T-helper 1 cell treated with Interleukin-12 subunit alpha and Interleukin-12 subunit beta and Interleukin-4 antibody, amounts not matched to agents 30 μg/mL and 1 μg/mL, for 36 hours (primary cell): ENCODE measurements around the gene TBC1D8.
"Not testable (repeated sequence)": the region's sequence is repeated elsewhere in the genome, so short reads cannot be mapped to it uniquely, and the experiment has no call there.

Experiments used
- H3K27ac Mint-ChIP-seq: one replicate; pipeline ENCODE4 v1.8.0; 2021; ENCODE audit warnings: mild to moderate bottlenecking, mixed read lengths
- H3K27me3 Mint-ChIP-seq: one replicate; pipeline ENCODE4 v1.8.0; 2021; ENCODE audit warnings: low read depth, mixed read lengths
- H3K36me3 Mint-ChIP-seq: one replicate; pipeline ENCODE4 v1.8.0; 2021; ENCODE audit warnings: low read depth, mixed read lengths
- H3K4me1 Mint-ChIP-seq: one replicate; pipeline ENCODE4 v1.8.0; 2021; ENCODE audit warnings: low read depth, mixed read lengths
- H3K4me3 Mint-ChIP-seq: one replicate; pipeline ENCODE4 v1.8.0; 2021; ENCODE audit warnings: mild to moderate bottlenecking, moderate library complexity, mixed read lengths
- H3K9me3 Mint-ChIP-seq: one replicate; pipeline ENCODE4 v1.8.0; 2021; ENCODE audit warnings: mixed read lengths

TBC1D8 gene

DNA sequence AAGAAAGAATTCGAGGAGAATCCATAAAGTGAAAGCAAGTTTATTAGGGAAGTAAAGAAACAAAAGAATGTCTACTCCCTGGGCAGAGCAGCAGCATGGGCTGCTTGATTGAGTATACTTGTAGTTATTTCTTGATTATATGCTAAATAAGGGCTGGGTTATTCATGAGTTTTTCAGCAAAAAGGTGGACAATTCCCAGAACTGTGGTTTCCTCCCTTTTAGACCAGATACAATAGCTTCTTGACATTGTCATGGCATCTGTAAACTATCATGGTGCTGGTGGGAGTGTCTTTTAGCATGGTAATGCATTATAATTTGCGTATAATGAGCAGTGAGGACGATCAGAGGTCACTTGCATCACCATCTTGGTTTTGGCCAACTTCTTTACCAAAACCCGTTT lies 25.6 kb upstream of the TBC1D8 start:
- Mint-ChIP-seq H3K27ac (no peak overlapping the region), H3K27me3 (no peaks in the 10 kb centered on the region), H3K9me3 (peaks cover 11% of the 10 kb centered on the region), H3K36me3 (no peaks in the 10 kb centered on the region), H3K4me1 (peaks cover 9% of the 10 kb centered on the region), H3K4me3 (no peak overlapping the region)

DNA sequence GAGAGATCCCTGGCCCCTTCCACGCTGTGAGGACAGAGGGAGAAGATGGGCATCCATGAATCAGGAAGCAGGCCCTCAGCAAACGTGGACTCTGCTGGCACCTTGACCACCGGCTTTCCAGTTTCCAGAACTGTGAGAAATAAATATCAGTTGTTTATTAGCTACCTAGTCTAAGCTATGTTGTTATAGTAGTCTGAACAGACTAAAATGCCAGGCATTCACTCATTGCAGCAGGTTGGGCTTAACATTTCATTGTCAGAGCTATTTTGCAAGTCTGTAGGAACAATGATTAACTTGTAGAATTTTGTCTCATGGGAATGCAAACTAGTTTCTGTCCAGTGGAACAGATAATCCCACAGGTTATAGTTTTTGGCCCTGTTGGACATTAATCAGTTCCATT lies 24.8 kb upstream of the TBC1D8 start:
- no peak overlapping the region for H3K4me3 Mint-ChIP-seq
- no peaks in the 10 kb centered on the region for H3K36me3 Mint-ChIP-seq
- H3K9me3 Mint-ChIP-seq = peaks cover 13% of the 10 kb centered on the region
- no peaks in the 10 kb centered on the region for H3K27me3 Mint-ChIP-seq
- H3K4me1 Mint-ChIP-seq = peaks cover 9% of the 10 kb centered on the region
- no peak overlapping the region for H3K27ac Mint-ChIP-seq

DNA sequence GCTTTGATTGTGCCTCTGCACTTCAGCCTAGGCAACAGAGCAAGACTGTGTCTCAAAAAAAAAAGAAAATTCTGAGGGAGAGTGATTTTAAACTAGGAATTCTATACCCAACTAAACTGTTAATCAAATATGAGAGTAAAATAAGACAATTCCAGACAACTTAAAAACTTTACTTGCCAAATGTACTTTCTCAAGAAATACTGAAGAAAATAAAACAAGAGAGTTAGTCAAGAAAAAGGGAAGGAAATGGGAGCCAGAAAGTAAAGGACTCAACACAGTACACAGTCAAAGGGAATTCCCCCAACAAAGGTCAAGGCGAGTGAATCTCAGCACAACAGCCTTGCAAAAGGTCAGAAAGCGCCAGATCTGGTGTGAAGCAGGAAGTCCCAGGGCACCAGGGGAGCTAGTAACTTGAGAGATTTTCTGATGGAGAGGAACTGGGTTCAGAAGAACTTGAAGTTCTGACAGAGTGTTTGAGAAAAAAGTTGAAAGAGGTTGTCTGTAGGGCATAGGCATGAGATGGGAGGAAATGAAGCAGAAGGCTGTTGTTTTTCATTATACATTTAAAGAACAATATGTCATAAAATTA lies 22.6 kb upstream of the TBC1D8 start:
- Mint-ChIP-seq H3K27ac (peak overlapping the region; percentile 62), H3K4me3 (no peak overlapping the region), H3K9me3 (peaks cover 28% of the 10 kb centered on the region), H3K36me3 (no peaks in the 10 kb centered on the region), H3K4me1 (peaks cover 9% of the 10 kb centered on the region), H3K27me3 (no peaks in the 10 kb centered on the region)

DNA sequence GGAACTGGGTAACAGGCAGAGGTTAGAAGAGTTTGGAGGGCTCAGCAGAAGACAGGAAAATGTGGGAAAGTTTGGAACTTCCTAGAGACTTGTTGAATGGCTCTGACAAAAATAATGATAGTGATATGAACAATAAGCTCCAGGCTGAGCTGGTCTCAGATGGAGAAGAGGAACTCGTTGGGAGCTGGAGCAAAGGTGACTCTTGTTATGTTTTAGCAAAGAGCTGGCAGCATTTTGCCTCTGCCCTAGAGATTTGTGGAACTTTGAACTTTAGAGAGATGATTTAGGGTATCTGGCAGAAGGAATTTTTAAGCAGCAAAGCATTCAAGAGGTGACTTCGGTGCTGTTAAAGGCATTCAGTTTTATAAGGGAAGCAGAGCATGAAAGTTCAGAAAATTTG lies 18.6 kb upstream of the TBC1D8 start:
- H3K36me3 Mint-ChIP-seq, H3K4me3 Mint-ChIP-seq, H3K27me3 Mint-ChIP-seq, H3K27ac Mint-ChIP-seq: not testable (repeated sequence)
- Mint-ChIP-seq H3K9me3 (peaks cover 38% of the 10 kb centered on the region), H3K4me1 (peaks cover 13% of the 10 kb centered on the region)

DNA sequence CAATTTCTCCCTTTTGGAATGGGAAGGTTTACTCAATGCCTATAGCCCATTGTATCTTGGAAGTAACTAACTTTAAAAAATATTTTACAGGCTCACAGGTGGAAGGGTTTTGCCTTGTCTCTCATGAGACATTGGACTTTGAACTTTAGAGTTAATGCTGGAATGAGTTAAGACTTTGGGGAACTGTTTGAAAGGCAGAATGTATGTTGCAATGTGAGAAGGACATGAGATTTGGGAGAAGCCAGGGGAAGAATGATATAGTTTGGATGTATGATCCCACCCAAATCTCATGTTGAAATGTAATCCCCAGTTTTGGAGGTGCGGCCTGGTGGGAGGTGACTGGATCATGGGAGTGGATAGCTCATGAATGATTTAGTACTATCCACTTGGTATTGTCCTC lies 17.5 kb upstream of the TBC1D8 start:
- peaks cover 9% of the 10 kb centered on the region for H3K4me1 Mint-ChIP-seq
- no peaks in the 10 kb centered on the region for H3K27me3 Mint-ChIP-seq
- H3K9me3 Mint-ChIP-seq = peaks cover 36% of the 10 kb centered on the region
- H3K36me3 Mint-ChIP-seq = peaks cover 3% of the 10 kb centered on the region
- H3K27ac Mint-ChIP-seq = no peak overlapping the region
- no peak overlapping the region for H3K4me3 Mint-ChIP-seq

DNA sequence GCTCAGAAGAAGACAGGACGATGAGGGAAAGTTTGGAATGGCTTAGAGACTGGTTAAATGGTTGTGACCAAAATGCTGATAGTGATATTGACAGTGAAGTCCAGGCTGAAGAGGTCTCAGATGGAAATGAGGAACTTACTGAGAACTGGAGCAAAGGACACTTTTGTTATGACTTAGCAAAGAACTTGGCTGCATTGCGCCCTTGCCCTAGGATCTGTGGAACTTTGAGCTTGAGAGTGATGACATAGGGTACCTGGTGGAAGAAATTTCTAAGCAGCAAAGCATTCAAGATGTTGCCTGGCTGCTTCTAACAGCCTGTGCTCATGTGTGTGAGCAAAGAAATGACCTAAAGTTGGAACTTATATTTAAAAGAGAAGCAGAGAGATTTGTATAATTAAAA lies 16.4 kb upstream of the TBC1D8 start:
- H3K27ac Mint-ChIP-seq, H3K36me3 Mint-ChIP-seq, H3K4me1 Mint-ChIP-seq, H3K27me3 Mint-ChIP-seq, H3K4me3 Mint-ChIP-seq: not testable (repeated sequence)
- peaks cover 32% of the 10 kb centered on the region for H3K9me3 Mint-ChIP-seq

DNA sequence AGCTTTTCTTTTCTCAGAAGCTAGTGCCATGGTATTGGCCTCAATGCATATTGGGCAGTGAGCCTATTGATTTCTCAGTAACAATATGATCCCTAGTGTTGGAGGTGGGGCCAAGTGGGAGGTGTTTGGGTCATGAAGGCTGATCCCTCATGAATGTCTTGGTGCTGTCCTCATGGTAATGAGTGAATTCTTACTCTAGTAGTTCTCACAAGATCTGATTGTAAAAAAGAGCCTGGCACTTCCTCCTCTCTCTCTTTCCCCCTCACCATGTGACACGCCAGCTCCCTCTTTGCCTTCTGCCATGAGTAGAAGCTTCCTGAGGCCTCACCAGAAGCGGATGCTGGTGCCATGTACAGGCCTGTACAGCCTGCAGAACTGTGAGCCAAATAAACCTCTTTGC lies 12.8 kb upstream of the TBC1D8 start:
- H3K27me3 Mint-ChIP-seq = peaks cover 4% of the 10 kb centered on the region
- H3K4me1 Mint-ChIP-seq = peaks cover 3% of the 10 kb centered on the region
- no peak overlapping the region for H3K27ac Mint-ChIP-seq
- peaks cover 3% of the 10 kb centered on the region for H3K36me3 Mint-ChIP-seq
- H3K9me3 Mint-ChIP-seq = peaks cover 12% of the 10 kb centered on the region
- H3K4me3 Mint-ChIP-seq = no peak overlapping the region

DNA sequence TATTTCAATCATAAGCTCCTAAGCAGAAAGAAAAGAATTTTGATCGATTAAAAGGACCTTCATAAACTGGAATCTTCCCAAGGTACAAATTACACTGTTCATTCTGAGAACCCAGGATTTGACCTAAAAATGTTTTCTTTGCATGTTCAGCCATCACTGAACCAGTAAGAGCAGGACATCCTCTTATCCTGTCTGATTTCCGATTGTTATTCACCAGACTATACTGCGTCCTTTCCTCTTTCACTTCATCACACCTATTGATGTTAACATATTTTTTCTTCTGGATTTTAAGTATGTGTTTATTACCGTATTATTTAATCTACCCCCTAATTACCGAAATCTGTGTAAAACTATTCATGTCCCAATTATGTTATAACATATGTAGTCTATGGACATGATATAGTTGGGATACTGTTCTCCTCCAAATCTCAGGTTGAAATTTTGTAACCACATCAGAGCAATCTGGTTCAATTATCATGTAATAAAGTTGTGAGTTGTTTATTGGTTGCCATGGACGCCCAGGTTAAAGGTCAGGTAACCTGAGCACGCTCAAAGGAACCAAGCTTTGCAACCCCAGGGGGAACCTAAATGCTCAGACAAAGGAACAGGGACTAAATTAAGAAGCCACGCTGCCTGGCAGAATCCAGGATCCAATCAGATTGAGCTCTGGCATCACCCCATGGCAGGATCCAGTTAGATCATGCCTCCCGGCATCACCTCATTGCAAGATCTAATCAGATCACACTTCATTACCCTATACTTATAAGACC lies 11.6 kb upstream of the TBC1D8 start:
- Mint-ChIP-seq H3K27ac (no peak overlapping the region), H3K27me3 (peaks cover 4% of the 10 kb centered on the region), H3K4me1 (peaks cover 3% of the 10 kb centered on the region), H3K9me3 (peaks cover 3% of the 10 kb centered on the region), H3K36me3 (peaks cover 3% of the 10 kb centered on the region), H3K4me3 (no peak overlapping the region)

DNA sequence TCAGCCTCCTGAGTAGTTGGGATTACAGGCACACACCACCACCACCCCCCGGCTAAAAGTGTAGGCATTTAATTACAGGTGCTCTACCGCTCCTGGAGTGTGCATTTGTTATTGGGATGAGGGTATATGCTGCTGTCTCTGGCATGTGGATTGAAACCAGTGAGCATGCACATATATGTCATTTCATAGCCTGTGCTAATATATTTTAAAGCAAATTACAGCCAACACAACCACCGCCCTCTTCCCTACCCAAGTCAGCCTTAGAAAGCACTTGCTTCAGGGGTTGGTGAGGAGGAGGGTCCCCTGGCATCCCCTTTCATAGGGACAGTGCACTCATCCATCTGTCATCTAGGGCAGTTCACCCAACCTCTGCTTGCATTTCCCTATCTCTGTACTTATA lies 10.5 kb upstream of the TBC1D8 start:
- Mint-ChIP-seq H3K27me3 (peaks cover 4% of the 10 kb centered on the region), H3K4me1 (peaks cover 3% of the 10 kb centered on the region), H3K4me3 (no peak overlapping the region), H3K9me3 (no peaks in the 10 kb centered on the region), H3K27ac (no peak overlapping the region), H3K36me3 (no peaks in the 10 kb centered on the region)

DNA sequence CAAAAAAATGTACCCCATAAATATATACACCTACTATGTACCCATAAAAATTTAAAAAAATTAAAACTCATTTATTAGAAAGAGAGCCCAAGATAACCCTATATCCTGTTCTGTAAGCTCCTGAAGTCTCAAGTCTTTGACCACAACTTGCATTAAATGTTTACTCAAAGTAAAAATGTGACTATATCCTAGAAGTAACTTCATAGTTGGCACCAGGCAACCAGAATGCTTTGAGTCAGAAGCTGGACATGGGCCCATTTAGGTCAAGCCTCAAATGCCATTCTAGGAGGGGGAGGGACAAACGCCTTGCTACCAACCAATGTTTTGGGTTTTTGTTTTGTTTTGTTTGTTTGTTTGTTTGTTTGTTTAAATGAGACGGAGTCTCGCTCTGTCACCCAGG lies 9.3 kb upstream of the TBC1D8 start:
- no peaks in the 10 kb centered on the region for H3K36me3 Mint-ChIP-seq

DNA sequence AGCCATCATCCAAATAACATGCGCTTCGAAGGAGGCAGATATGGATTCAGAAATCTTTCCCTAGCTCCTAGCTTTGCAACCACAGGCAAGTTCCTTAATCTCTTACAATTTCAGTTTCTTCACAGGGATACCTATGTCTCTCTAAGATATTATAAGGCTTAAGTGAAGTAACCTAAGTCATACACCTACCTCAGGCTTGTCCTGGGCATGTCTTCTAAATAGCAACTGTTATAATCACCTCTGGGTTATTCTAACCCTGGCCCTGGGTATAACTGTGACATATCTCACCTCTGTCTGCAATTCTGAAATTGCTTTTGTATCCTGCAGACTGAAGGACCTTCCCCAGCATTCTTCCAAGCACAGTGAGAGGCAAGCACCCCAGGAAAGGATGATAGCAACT lies 8.3 kb upstream of the TBC1D8 start:
- no peaks in the 10 kb centered on the region for H3K36me3 Mint-ChIP-seq
- H3K27me3 Mint-ChIP-seq = peaks cover 9% of the 10 kb centered on the region
- no peaks in the 10 kb centered on the region for H3K4me1 Mint-ChIP-seq
- H3K9me3 Mint-ChIP-seq = no peaks in the 10 kb centered on the region
- H3K27ac Mint-ChIP-seq = no peak overlapping the region
- no peak overlapping the region for H3K4me3 Mint-ChIP-seq

More for the DNA sequence above, 9.3 kb upstream of the TBC1D8 start:
- Mint-ChIP-seq H3K27me3 (peaks cover 4% of the 10 kb centered on the region), H3K4me3 (no peak overlapping the region), H3K4me1 (no peaks in the 10 kb centered on the region), H3K27ac (no peak overlapping the region), H3K9me3 (no peaks in the 10 kb centered on the region)

DNA sequence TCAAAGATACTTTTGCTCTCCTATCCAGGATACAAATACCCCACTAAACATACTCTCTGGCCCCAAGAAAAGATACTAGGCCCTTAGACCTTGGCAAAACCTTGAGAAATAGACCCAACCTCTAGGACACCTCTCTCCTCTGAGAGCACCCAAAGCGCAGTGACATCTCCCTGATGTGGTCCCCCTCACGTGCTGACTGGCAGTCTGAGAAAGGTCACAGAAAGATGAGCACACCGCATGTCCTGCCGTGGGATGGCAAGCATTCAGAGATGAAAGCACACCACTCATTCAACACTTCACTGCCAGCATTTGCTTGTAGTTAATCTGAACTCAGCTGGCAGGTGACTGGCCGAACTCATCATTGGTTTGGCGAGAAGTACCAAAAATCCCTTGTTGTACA lies 6.1 kb upstream of the TBC1D8 start:
- peaks cover 6% of the 10 kb centered on the region for H3K4me1 Mint-ChIP-seq
- H3K4me3 Mint-ChIP-seq = no peak overlapping the region
- no peaks in the 10 kb centered on the region for H3K9me3 Mint-ChIP-seq
- H3K27ac Mint-ChIP-seq = no peak overlapping the region
- no peaks in the 10 kb centered on the region for H3K36me3 Mint-ChIP-seq
- H3K27me3 Mint-ChIP-seq = peaks cover 28% of the 10 kb centered on the region

DNA sequence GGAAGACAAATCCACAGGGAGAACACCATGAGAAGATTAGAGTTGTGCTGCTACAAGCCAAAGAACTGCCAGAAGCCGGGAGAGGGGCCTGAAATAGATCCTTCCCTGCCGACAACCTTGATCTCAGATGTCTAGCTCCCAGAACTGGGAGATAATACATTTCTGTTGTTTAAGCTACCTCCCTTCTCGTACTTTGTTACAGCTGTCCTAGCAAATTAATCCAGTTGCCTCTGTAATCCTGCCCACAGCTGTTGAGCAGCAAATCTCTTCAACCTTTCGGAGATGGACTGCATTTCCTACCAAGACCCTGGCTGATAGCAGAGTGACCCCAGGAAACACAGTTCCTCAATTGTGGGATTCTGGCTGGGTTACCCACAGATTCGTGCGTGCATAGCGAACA lies 2.6 kb upstream of the TBC1D8 start:
- H3K4me1 Mint-ChIP-seq = peaks cover 12% of the 10 kb centered on the region
- no peak overlapping the region for H3K27ac Mint-ChIP-seq
- H3K36me3 Mint-ChIP-seq = no peaks in the 10 kb centered on the region
- no peak overlapping the region for H3K4me3 Mint-ChIP-seq
- no peaks in the 10 kb centered on the region for H3K9me3 Mint-ChIP-seq
- H3K27me3 Mint-ChIP-seq = peaks cover 52% of the 10 kb centered on the region

DNA sequence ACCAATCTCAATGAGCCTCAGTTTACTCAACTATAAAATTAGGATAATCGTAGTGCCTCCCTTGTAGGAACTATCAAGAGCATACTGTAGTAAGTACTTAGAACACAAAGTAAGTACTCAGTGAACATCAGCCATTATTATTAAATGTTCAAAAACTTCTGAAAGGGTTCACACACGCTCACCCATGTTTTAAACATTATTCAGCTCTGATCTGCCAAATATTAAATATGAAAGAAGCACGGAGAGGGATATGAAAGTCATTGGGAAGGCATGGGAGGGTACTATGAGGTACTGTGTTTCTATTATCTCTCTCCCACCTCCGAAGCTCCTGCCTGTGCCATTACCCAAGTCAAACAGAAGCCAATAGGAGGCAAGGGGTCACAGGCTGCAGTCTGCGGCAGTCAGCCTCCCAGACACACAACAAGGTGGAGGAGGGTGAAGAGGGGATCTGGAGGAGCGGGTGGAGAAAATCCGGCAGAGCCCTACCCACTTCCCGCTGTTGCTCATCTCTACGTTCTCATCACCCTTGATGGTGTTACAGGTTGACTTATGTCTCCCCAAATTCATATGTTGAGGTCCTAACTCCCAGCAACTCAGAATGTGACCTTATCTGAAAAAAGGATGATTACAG lies 2.0 kb upstream of the TBC1D8 start:
- no peak overlapping the region for H3K4me3 Mint-ChIP-seq

More for the DNA sequence above, 2.0 kb upstream of the TBC1D8 start:
- Mint-ChIP-seq H3K9me3 (no peaks in the 10 kb centered on the region), H3K36me3 (no peaks in the 10 kb centered on the region), H3K27me3 (peaks cover 58% of the 10 kb centered on the region), H3K4me1 (peaks cover 12% of the 10 kb centered on the region), H3K27ac (no peak overlapping the region)
